HL-60 (cell line): ENCODE data around the gene KRT4.

Source experiments
- DNase-seq, 2 experiments: peaks; one replicate each; pipeline ENCODE4 v3.0.0-alpha.2; 2010 to 2020; ENCODE audit warnings: low read depth in 1 of 2, low spot score in 1 of 2
- H3K27ac ChIP-seq: fragments of 250-450 bp; sonication (Bioruptor Pico); replicated peaks from 2 replicates; pipeline ENCODE4 v1.5.1; 2020; ENCODE audit warnings: mild to moderate bottlenecking, moderate library complexity
- H3K27me3 ChIP-seq: fragments of 250-450 bp; sonication (Bioruptor Pico); 2 replicates; pipeline ENCODE4 v1.5.1; 2021; ENCODE audit warnings: mild to moderate bottlenecking, moderate library complexity; ENCODE audit not compliant: insufficient read depth, poor library complexity, severe bottlenecking
- H3K4me3 ChIP-seq: replicated peaks from 2 replicates; pipeline ENCODE4 v1.5.1; 2011; ENCODE audit warnings: mild to moderate bottlenecking, control low read depth, low read length; ENCODE audit not compliant: insufficient read depth
- CTCF ChIP-seq: IDR thresholded peaks from one replicate; pipeline ENCODE4 v1.5.1; 2011; ENCODE audit warnings: low read length, control low read depth, inconsistent platforms; ENCODE audit not compliant: insufficient read depth
- GABPA ChIP-seq: IDR thresholded peaks from 2 replicates; pipeline ENCODE4 v1.6.1; 2012; ENCODE audit warnings: low read depth
- POLR2AphosphoS5 ChIP-seq: IDR thresholded peaks from 2 replicates; pipeline ENCODE4 v1.6.1; 2012; ENCODE audit warnings: low read depth
- REST ChIP-seq: IDR thresholded peaks from 2 replicates; pipeline ENCODE4 v1.6.1; 2012; ENCODE audit warnings: low read depth; ENCODE audit not compliant: insufficient replicate concordance
- SPI1 ChIP-seq: IDR thresholded peaks from 2 replicates; pipeline ENCODE4 v1.6.1; 2012; ENCODE audit warnings: low read depth, mild to moderate bottlenecking, borderline replicate concordance

The KRT4 gene

GRCh38 chr12:52797529-52797894, 16.4 kb downstream of the KRT4 start:
- Histone ChIP-seq H3K4me3 (no peak overlapping the region), H3K27ac (no peak overlapping the region), H3K27me3 (no peaks in the 10 kb centered on the region)
- TF ChIP-seq CTCF (no peak), SPI1 (no peak), GABPA (no peak), POLR2AphosphoS5 (no peak), REST (no peak)
- DNase-seq, result no peak

- no peak for DNase-seq
- H3K27me3 ChIP-seq, result no peaks in the 10 kb centered on the region
- no peak overlapping the region for H3K27ac ChIP-seq
- TF ChIP-seq POLR2AphosphoS5, result no peak
- TF ChIP-seq CTCF, result no peak
- no peak for TF ChIP-seq REST
- TF ChIP-seq GABPA, result no peak
- TF ChIP-seq SPI1, result no peak
- H3K4me3 ChIP-seq, result no peak overlapping the region
Measured at GRCh38 chr12:52796839-52797528, 16.9 kb downstream of the KRT4 start.

GRCh38 chr12:52796429-52796794, 17.5 kb downstream of the KRT4 start:
- no peak overlapping the region for H3K27ac ChIP-seq
- peaks cover 2% of the 10 kb centered on the region for H3K27me3 ChIP-seq
- TF ChIP-seq POLR2AphosphoS5, result no peak
- no peak for TF ChIP-seq REST
- no peak for TF ChIP-seq SPI1
- no peak overlapping the region for H3K4me3 ChIP-seq
- no peak for DNase-seq
